Upper lobe of left lung (tissue), 6 donors: ENCODE measurements around the gene TRMT1. TPM values are rescaled to one million over a fixed set of nuclear protein-coding genes. Genes with fewer than 3 reads are reported as not detected.
A peak's percentile ranks its signal among the peaks of the same experiment; 100 is the strongest.

Source experiments
- ATAC-seq, 2 donors: fragments of 200-7000 bp; cut with Tn5 transposase; one replicate each; pipeline ENCODE4 v1.9.1; 2022; ENCODE audit warnings: mild to moderate bottlenecking in 2 of 2, moderate library complexity in 2 of 2; ENCODE audit not compliant: low FRiP score in 2 of 2
- DNase-seq, 2 donors: peaks; one replicate each; pipeline ENCODE4 v3.0.0-alpha.2; 2019 to 2020
- H3K27ac ChIP-seq, 4 donors: fragments of 200-600 bp; sonication (generic); one replicate each; pipeline ENCODE4 v1.5.1; 2016 to 2019
- H3K27me3 ChIP-seq, 4 donors: fragments of 200-600 bp; sonication (generic); one replicate each; pipeline ENCODE4 v1.5.1; 2017 to 2019
- H3K36me3 ChIP-seq, 4 donors: fragments of 200-600 bp; sonication (generic); one replicate each; pipeline ENCODE4 v1.5.1; 2016 to 2019
- H3K4me1 ChIP-seq, 4 donors: fragments of 200-600 bp; sonication (generic); one replicate each; pipeline ENCODE4 v1.5.1; 2018 to 2019
- H3K4me3 ChIP-seq, 4 donors: fragments of 200-600 bp; sonication (generic); one replicate each; pipeline ENCODE4 v1.5.1; 2017 to 2019; ENCODE audit warnings: mild to moderate bottlenecking in 2 of 4, moderate library complexity in 1 of 4
- H3K9me3 ChIP-seq, 4 donors: fragments of 200-600 bp; sonication (generic); one replicate each; pipeline ENCODE4 v1.5.1; 2018 to 2019
- EP300 ChIP-seq, 4 donors: sonication (generic); formaldehyde crosslinking; IDR thresholded peaks; one replicate each; pipeline ENCODE4 v1.5.1; 2017; ENCODE audit warnings: antibody characterized with exemption in 4 of 4, control low read depth in 2 of 4
- POLR2A ChIP-seq, 4 donors: fragments of 450-650 bp; IDR thresholded peaks; one replicate each; pipeline ENCODE4 v1.5.1; 2016 to 2017; ENCODE audit warnings: antibody characterized with exemption in 4 of 4, mild to moderate bottlenecking in 2 of 4
- POLR2AphosphoS5 ChIP-seq, 2 donors: sonication (generic); formaldehyde crosslinking; IDR thresholded peaks; one replicate each; pipeline ENCODE4 v1.5.1; 2017; ENCODE audit warnings: antibody characterized with exemption in 2 of 2
- WGBS, 2 donors: methylation state at CpG; one replicate each; pipeline ENCODE4 v1.1.5; 2017 to 2018; 5-methylcytosine and 5-hydroxymethylcytosine counted together
- total RNA-seq, 6 donors: library from RNA; depleted of rRNA in 4 of 6; stranded (reverse); fragments of >200 nt in 4 of 6; gene quantifications; one replicate each; pipeline versions ENCODE4 v1.1.0 to v1.2.1, GENCODE V29; 2016 to 2021
- TF ChIP-seq, protein P1 (sequence below), 6 experiments: fragments of 450-650 bp in 4 of 6; fragments of 200-600 bp in 2 of 6; sonication (generic) in 2 of 6; IDR thresholded peaks; one replicate each; pipeline ENCODE4 v1.5.1; 2016 to 2019; ENCODE audit warnings: antibody characterized with exemption in 6 of 6
- donor health status: DM: no; HTN: no; CAD: no; lungs with moderate emphysema.
- donor health status: DM: no; HTN: yes; CAD: no; lungs with severe emphysema.

TRMT1 gene
- total RNA-seq, 6 donors from 2014 or later: 27.2 to 92.2 (median 33.1) TPM

- DNase-seq: no peak
- 70 to 75% methylated on average over 12 of the region's 12 CpGs for WGBS, 2 donors
Measured at GRCh38 chr19:13058951-13059660, 57.4 kb downstream of the TRMT1 start.

GRCh38 chr19:13057744-13058143 lies 58.8 kb downstream of the TRMT1 start:
- no peaks in the 10 kb centered on the region for H3K36me3 ChIP-seq
- H3K9me3 ChIP-seq: no peaks in the 10 kb centered on the region
- WGBS, 2 donors: 47 to 50% methylated on average over 2 of the region's 2 CpGs
- peaks cover 92 to 100% (median 95%) of the 10 kb centered on the region in 4 donors for H3K4me1 ChIP-seq
- no peak overlapping the region for H3K4me3 ChIP-seq
- DNase-seq: no peak
- H3K27me3 ChIP-seq: no peaks in the 10 kb centered on the region
- TF ChIP-seq POLR2AphosphoS5 (IDR thresholded peaks at IDR 0.05) (no peak), EP300 (IDR thresholded peaks at IDR 0.05) (no peak), POLR2A (IDR thresholded peaks at IDR 0.05) (no peak)
- TF ChIP-seq, protein P1, sequence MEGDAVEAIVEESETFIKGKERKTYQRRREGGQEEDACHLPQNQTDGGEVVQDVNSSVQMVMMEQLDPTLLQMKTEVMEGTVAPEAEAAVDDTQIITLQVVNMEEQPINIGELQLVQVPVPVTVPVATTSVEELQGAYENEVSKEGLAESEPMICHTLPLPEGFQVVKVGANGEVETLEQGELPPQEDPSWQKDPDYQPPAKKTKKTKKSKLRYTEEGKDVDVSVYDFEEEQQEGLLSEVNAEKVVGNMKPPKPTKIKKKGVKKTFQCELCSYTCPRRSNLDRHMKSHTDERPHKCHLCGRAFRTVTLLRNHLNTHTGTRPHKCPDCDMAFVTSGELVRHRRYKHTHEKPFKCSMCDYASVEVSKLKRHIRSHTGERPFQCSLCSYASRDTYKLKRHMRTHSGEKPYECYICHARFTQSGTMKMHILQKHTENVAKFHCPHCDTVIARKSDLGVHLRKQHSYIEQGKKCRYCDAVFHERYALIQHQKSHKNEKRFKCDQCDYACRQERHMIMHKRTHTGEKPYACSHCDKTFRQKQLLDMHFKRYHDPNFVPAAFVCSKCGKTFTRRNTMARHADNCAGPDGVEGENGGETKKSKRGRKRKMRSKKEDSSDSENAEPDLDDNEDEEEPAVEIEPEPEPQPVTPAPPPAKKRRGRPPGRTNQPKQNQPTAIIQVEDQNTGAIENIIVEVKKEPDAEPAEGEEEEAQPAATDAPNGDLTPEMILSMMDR (IDR thresholded peaks at IDR 0.05): no peak
- peak overlapping the region; percentile 86 to 97 (median 96) for H3K27ac ChIP-seq
- ATAC-seq: no peak

More at GRCh38 chr19:13058951-13059660, 57.4 kb downstream of the TRMT1 start:
- H3K27ac ChIP-seq: peak overlapping the region; percentile 38 to 97 (median 96)
- H3K9me3 ChIP-seq: no peaks in the 10 kb centered on the region
- no peak overlapping the region for H3K4me3 ChIP-seq
- H3K4me1 ChIP-seq: peaks cover 78 to 91% (median 85%) of the 10 kb centered on the region in 4 donors
- TF ChIP-seq POLR2AphosphoS5 (IDR thresholded peaks at IDR 0.05): no peak
- no peak for TF ChIP-seq POLR2A (IDR thresholded peaks at IDR 0.05)
- TF ChIP-seq, protein P1 (IDR thresholded peaks at IDR 0.05): peak in 1 of 6 experiments; percentile 6
- TF ChIP-seq EP300 (IDR thresholded peaks at IDR 0.05): no peak
- H3K27me3 ChIP-seq: no peaks in the 10 kb centered on the region
- H3K36me3 ChIP-seq: no peaks in the 10 kb centered on the region
- ATAC-seq: no peak

DNA sequence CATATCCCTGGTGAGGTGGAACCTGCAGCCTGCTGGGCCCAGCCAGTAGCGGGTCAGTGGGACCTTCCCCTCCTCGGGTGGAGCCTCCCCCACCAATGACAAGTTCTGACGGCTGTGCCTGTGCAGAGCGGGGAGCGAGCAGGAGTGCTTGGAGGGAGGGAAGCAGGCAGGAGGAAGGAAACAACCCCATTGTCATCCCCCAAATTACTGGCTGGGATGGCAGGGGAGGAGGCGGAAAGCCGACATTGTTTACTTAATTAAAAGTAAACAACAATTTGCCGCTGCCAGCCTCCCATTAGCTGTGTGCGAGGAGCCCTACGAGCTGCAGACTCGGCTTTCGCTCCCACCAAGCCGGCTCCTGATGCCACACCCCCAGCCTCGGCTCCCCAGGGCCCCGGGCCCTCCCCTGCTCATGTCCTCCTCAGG lies 59.4 kb downstream of the TRMT1 start:
- 34 to 38% methylated on average over 12 to 15 of the region's 15 CpGs for WGBS, 2 donors
- no peaks in the 10 kb centered on the region for H3K27me3 ChIP-seq
- TF ChIP-seq POLR2AphosphoS5 (IDR thresholded peaks at IDR 0.05): no peak
- DNase-seq (peak in 1 of 2 donors; percentile 63), ATAC-seq (no peak)
- peaks cover 96 to 100% (median 98%) of the 10 kb centered on the region in 4 donors for H3K4me1 ChIP-seq
- H3K4me3 ChIP-seq: no peak overlapping the region
- no peaks in the 10 kb centered on the region for H3K9me3 ChIP-seq
- H3K36me3 ChIP-seq: no peaks in the 10 kb centered on the region
- H3K27ac ChIP-seq: peak overlapping the region; percentile 86 to 97 (median 96)

DNA sequence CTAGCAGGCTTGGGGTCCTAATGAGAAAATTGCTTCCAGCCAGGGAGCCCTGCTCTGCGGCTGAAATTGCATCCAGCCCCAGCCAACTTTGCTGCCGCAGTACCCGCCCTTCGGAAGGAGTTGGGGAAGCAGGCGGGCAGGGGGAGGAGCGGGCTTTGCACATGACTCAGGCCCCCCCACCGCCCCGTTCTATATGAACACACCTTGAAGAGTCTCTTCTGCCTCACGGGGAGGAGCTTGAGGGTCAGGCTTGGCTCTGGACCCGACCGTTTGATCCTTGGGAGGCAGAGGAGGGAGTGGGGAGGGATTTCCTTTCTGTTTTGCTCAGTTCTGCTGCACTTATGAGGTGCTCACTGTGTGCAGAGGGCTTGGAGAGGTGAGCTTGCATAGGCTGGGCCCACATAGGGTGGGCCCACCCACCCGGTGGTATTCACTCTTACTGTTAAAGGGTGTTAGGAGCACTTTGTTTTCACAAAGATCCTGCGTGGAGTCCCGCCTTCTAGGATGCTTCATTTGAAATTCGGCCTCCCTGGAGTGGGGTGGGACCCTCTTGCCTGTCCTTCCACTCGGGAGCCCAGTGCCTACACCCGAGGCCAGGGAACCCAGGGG lies 60.4 kb downstream of the TRMT1 start:
- TF ChIP-seq EP300 (IDR thresholded peaks at IDR 0.05) (peak in 1 of 4 donors; percentile 34), POLR2AphosphoS5 (IDR thresholded peaks at IDR 0.05) (peak; percentile 31 to 67), POLR2A (IDR thresholded peaks at IDR 0.05) (peak in 1 of 4 donors; percentile 45)
- TF ChIP-seq, protein P1 (IDR thresholded peaks at IDR 0.05): no peak
- Histone ChIP-seq H3K27me3 (no peaks in the 10 kb centered on the region), H3K4me3 (peak overlapping the region in 1 of 4 donors; percentile 11), H3K9me3 (no peaks in the 10 kb centered on the region), H3K4me1 (peaks cover 97 to 100% (median 99%) of the 10 kb centered on the region in 4 donors), H3K27ac (peak overlapping the region; percentile 86 to 97 (median 96)), H3K36me3 (no peaks in the 10 kb centered on the region)
- 26 to 29% methylated on average over 12 to 16 of the region's 17 CpGs for WGBS, 2 donors
- ATAC-seq (peak; percentile 47 to 79), DNase-seq (peak; percentile 70 to 92)
